IMR-90 (cell line): ENCODE results near the gene OPALIN.

Experiments used
- BHLHE40 ChIP-seq: fragments of 150-350 bp; IDR thresholded peaks from 2 replicates; pipeline ENCODE4 v1.6.1; 2016; ENCODE audit warnings: mild to moderate bottlenecking, low read depth, low read length
- CEBPB ChIP-seq: IDR thresholded peaks from 2 replicates; pipeline ENCODE4 v1.6.1; 2012; ENCODE audit warnings: low read depth, low read length, improper control_type of control experiment
- CHD1 ChIP-seq: IDR thresholded peaks from 2 replicates; pipeline ENCODE4 v1.6.1; 2012; ENCODE audit warnings: low read depth, low read length, improper control_type of control experiment
- CTCF ChIP-seq: conservative IDR thresholded peaks from 2 replicates; pipeline ENCODE4 v1.5.1; 2012; ENCODE audit warnings: mild to moderate bottlenecking, low read depth, low read length, improper control_type of control experiment
- FOS ChIP-seq: fragments of 150-350 bp; IDR thresholded peaks from 2 replicates; pipeline ENCODE4 v1.6.1; 2016; ENCODE audit warnings: low read depth, low read length
- NFE2L2 ChIP-seq: fragments of 150-350 bp; IDR thresholded peaks from 2 replicates; pipeline ENCODE4 v1.6.1; 2016; ENCODE audit warnings: low read depth, mild to moderate bottlenecking, low read length
- POLR2A ChIP-seq: IDR thresholded peaks from 2 replicates; pipeline ENCODE4 v1.6.1; 2012; ENCODE audit warnings: mild to moderate bottlenecking, low read depth, low read length
- RAD21 ChIP-seq: IDR thresholded peaks from 2 replicates; pipeline ENCODE4 v1.6.1; 2012; ENCODE audit warnings: low read length, improper control_type of control experiment
- RCOR1 ChIP-seq: IDR thresholded peaks from 2 replicates; pipeline ENCODE4 v1.6.1; 2012; ENCODE audit warnings: mild to moderate bottlenecking, low read length, improper control_type of control experiment; ENCODE audit not compliant: insufficient replicate concordance
- RFX5 ChIP-seq: IDR thresholded peaks from 2 replicates; pipeline ENCODE4 v1.8.0; 2012; ENCODE audit warnings: low read depth, mild to moderate bottlenecking, low read length, moderate library complexity

DNA sequence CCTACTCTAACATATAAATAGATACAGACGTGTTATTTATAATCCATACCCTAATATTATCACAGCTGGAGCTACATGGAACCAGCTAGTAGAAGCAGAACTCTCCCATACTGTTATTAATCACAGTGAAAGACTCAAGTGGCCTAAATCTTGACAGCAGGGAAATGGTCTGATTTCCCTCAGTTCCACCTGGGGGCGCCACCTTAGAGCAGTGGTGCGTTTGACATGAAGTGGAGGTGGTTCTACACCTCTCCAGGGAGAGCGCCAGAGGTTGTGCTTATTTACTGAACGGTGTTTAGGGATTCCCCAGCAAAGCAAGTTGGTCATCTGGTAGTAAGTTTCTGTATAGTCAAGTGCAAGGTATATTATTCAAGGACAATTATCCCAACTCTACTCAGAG lies 37.0 kb downstream of the OPALIN start:
- no peak for TF ChIP-seq CEBPB
- no peak for TF ChIP-seq POLR2A
- TF ChIP-seq CTCF = no peak
- TF ChIP-seq FOS = no peak
- TF ChIP-seq RCOR1 = no peak
- TF ChIP-seq BHLHE40 = no peak
- no peak for TF ChIP-seq RFX5
- no peak for TF ChIP-seq NFE2L2
- no peak for TF ChIP-seq CHD1
- TF ChIP-seq RAD21 = no peak
